Large intestine (tissue), 3 donors: ENCODE results near the gene ALDH1A3. TPM values are rescaled to one million over a fixed set of nuclear protein-coding genes. Genes with fewer than 3 reads are reported as not detected.

Experiments
- DNase-seq, 2 donors: peaks; one replicate each; pipeline versions ENCODE4 v3.0.0 to v3.0.0-alpha.2; 2013
- H3K27ac ChIP-seq: one replicate; pipeline ENCODE4 v1.5.1; 2013; ENCODE audit warnings: low read length
- H3K27me3 ChIP-seq: 2 replicates; pipeline ENCODE4 v1.6.1; 2013; ENCODE audit warnings: low read length; ENCODE audit not compliant: control insufficient read depth, insufficient read depth
- H3K36me3 ChIP-seq: 2 replicates; pipeline ENCODE4 v1.6.1; 2013; ENCODE audit warnings: low read length; ENCODE audit not compliant: control insufficient read depth, insufficient read depth
- H3K4me1 ChIP-seq: one replicate; pipeline ENCODE4 v1.6.1; 2013; ENCODE audit warnings: low read length; ENCODE audit not compliant: control insufficient read depth, insufficient read depth
- H3K4me3 ChIP-seq: one replicate; pipeline ENCODE4 v1.5.1; 2013; ENCODE audit warnings: low read length
- H3K9me3 ChIP-seq: one replicate; pipeline ENCODE4 v1.6.1; 2013; ENCODE audit warnings: mild to moderate bottlenecking, low read depth, low read length, moderate library complexity; ENCODE audit not compliant: control insufficient read depth
- WGBS: methylation state at CpG from one replicate; pipeline ENCODE4 v1.1.5; 2013; ENCODE audit warnings: low lambda C conversion rate; ENCODE audit not compliant: insufficient coverage; 5-methylcytosine and 5-hydroxymethylcytosine counted together
- polyA plus RNA-seq: library from polyadenylated mRNA; unstranded; fragments of 120-200 nt; gene quantifications from one replicate; pipeline ENCODE4 v1.2.1, GENCODE V29; 2013

ALDH1A3 gene
- polyA plus RNA-seq, 1 donor, result 23.8 TPM

- WGBS, result no CpG with 5 or more reads among the region's 11 CpGs
- no peak for DNase-seq
Observed at GRCh38 chr15:100926258-100926657, 46.6 kb downstream of the ALDH1A3 start.

GRCh38 chr15:100926971-100927756 lies 47.5 kb downstream of the ALDH1A3 start:
- no peaks in the 10 kb centered on the region for H3K27me3 ChIP-seq
- no peaks in the 10 kb centered on the region for H3K36me3 ChIP-seq
- no peak overlapping the region for H3K27ac ChIP-seq
- no peaks in the 10 kb centered on the region for H3K4me1 ChIP-seq
- H3K9me3 ChIP-seq, result no peaks in the 10 kb centered on the region
- WGBS, result 100% methylated on average over 2 of the region's 11 CpGs
- no peak for DNase-seq
- H3K4me3 ChIP-seq, result no peak overlapping the region

More at GRCh38 chr15:100926258-100926657, 46.6 kb downstream of the ALDH1A3 start:
- Histone ChIP-seq H3K36me3 (no peaks in the 10 kb centered on the region), H3K4me1 (no peaks in the 10 kb centered on the region), H3K27me3 (no peaks in the 10 kb centered on the region), H3K4me3 (no peak overlapping the region), H3K27ac (no peak overlapping the region), H3K9me3 (no peaks in the 10 kb centered on the region)

GRCh38 chr15:100928632-100929280 lies 49.1 kb downstream of the ALDH1A3 start:
- Histone ChIP-seq H3K4me1 (no peaks in the 10 kb centered on the region), H3K27ac (no peak overlapping the region), H3K36me3 (no peaks in the 10 kb centered on the region), H3K27me3 (no peaks in the 10 kb centered on the region), H3K9me3 (no peaks in the 10 kb centered on the region), H3K4me3 (no peak overlapping the region)
- WGBS, result no CpG with 5 or more reads among the region's 13 CpGs
- DNase-seq, result no peak

GRCh38 chr15:100929641-100930042 lies 50.0 kb downstream of the ALDH1A3 start:
- Histone ChIP-seq H3K4me3 (no peak overlapping the region), H3K9me3 (no peaks in the 10 kb centered on the region), H3K27ac (no peak overlapping the region), H3K36me3 (no peaks in the 10 kb centered on the region), H3K27me3 (no peaks in the 10 kb centered on the region), H3K4me1 (no peaks in the 10 kb centered on the region)
- no CpG with 5 or more reads among the region's 6 CpGs for WGBS
- no peak for DNase-seq

- no peak for DNase-seq
- no peak overlapping the region for H3K27ac ChIP-seq
- no CpG with 5 or more reads among the region's 4 CpGs for WGBS
- H3K9me3 ChIP-seq, result no peaks in the 10 kb centered on the region
- no peaks in the 10 kb centered on the region for H3K4me1 ChIP-seq
- H3K27me3 ChIP-seq, result no peaks in the 10 kb centered on the region
- H3K4me3 ChIP-seq, result no peak overlapping the region
- H3K36me3 ChIP-seq, result no peaks in the 10 kb centered on the region
Observed at GRCh38 chr15:100930306-100930848, 50.7 kb downstream of the ALDH1A3 start.

GRCh38 chr15:100931143-100931890 lies 51.7 kb downstream of the ALDH1A3 start:
- no peak for DNase-seq
- no peaks in the 10 kb centered on the region for H3K4me1 ChIP-seq
- H3K36me3 ChIP-seq, result no peaks in the 10 kb centered on the region
- H3K4me3 ChIP-seq, result no peak overlapping the region
- H3K27me3 ChIP-seq, result no peaks in the 10 kb centered on the region
- H3K9me3 ChIP-seq, result no peaks in the 10 kb centered on the region
- no CpG with 5 or more reads among the region's 15 CpGs for WGBS
- H3K27ac ChIP-seq, result no peak overlapping the region

- H3K9me3 ChIP-seq, result no peaks in the 10 kb centered on the region
- H3K36me3 ChIP-seq, result no peaks in the 10 kb centered on the region
- WGBS, result no CpG with 5 or more reads among the region's 7 CpGs
- no peaks in the 10 kb centered on the region for H3K27me3 ChIP-seq
- H3K4me3 ChIP-seq, result no peak overlapping the region
- DNase-seq, result no peak
- no peak overlapping the region for H3K27ac ChIP-seq
- no peaks in the 10 kb centered on the region for H3K4me1 ChIP-seq
Observed at GRCh38 chr15:100932676-100933348, 53.2 kb downstream of the ALDH1A3 start.

GRCh38 chr15:100934166-100934565 lies 54.5 kb downstream of the ALDH1A3 start:
- no peaks in the 10 kb centered on the region for H3K9me3 ChIP-seq
- no peaks in the 10 kb centered on the region for H3K36me3 ChIP-seq
- no peaks in the 10 kb centered on the region for H3K27me3 ChIP-seq
- H3K4me1 ChIP-seq, result no peaks in the 10 kb centered on the region
- no peak overlapping the region for H3K4me3 ChIP-seq
- H3K27ac ChIP-seq, result no peak overlapping the region
- DNase-seq, result no peak

- Histone ChIP-seq H3K36me3 (no peaks in the 10 kb centered on the region), H3K4me3 (no peak overlapping the region), H3K9me3 (no peaks in the 10 kb centered on the region), H3K27me3 (no peaks in the 10 kb centered on the region), H3K27ac (no peak overlapping the region), H3K4me1 (no peaks in the 10 kb centered on the region)
- DNase-seq, result no peak
Observed at GRCh38 chr15:100934726-100935125, 55.1 kb downstream of the ALDH1A3 start.

- Histone ChIP-seq H3K36me3 (no peaks in the 10 kb centered on the region), H3K9me3 (no peaks in the 10 kb centered on the region), H3K27ac (no peak overlapping the region), H3K4me3 (no peak overlapping the region), H3K4me1 (no peaks in the 10 kb centered on the region), H3K27me3 (no peaks in the 10 kb centered on the region)
- no peak for DNase-seq
- WGBS, result 100% methylated on average over 3 of the region's 4 CpGs
Observed at GRCh38 chr15:100937171-100937570, 57.5 kb downstream of the ALDH1A3 start.
